ENCODE measurements around the gene RAPGEF4. TPM values are rescaled to one million over a fixed set of nuclear protein-coding genes. Genes with fewer than 3 reads are reported as not detected.

RAPGEF4 gene
- 0.14 and 0.44 TPM in 2 replicates for total RNA-seq

GRCh38 chr2:172735582-172736423 lies at the start of gene RAPGEF4:
Gene RAPGEF4, plus strand, starts transcription at chr2:172735845. Its CDS starts 139 bp downstream, at chr2:172735984.

DNA sequence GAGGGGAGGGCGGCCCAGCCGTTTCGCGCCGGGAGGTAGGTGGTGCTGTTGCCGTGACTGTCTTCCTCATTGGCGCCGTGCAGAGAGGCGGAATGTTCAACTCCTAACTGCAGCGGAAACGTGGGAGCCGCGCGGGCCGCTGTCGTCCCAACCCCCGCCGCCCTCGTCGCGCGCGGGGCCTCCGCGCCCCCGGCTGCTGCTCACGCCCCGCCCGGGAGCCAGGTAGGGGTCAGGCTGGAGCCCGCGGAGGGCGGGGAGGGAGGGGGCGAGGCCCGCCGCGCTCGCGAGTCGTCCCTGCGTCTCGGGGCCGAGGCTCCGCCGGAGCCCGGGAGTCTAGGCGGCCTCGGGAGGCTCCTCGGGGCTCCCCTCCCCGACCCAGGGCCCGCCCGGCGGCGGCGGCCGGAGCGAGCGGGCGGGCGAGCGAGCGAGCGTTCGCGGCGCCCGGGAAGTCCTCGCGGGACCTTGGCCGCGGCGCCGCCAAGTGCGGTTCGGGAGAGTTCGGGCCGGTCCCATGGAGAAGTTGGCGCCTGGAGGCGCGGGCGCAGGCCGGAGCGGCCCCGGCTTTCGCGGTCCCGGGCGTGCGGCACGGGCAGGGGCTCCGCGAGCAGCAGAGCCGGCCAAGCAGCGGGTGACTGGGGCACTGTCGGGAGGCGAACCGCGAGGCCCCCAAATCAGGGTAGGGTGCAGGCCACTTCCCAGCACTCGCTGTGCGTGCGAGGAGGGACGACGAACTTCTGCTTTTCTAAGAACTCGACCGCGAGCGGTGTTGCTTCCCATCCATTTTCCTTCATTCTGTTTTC lies 340.3 kb downstream of the RAPGEF4 start, which contains the start of gene MAP3K20:
Gene MAP3K20, plus strand, starts transcription at position 66 of the 800 bp plus-strand sequence. CDS start 15,186 bp downstream, outside the sequence.

Small RNA genes lying within 50 kb of the gene (small RNA-seq; reads per million reads assigned to genes)
- not detected for gene RF01210 (ENCODE audit: low replicate concordance)

Other genes starting within 250 kb of the RAPGEF4 start
- gene PDK1, start 179.8 kb upstream of the RAPGEF4 start, total RNA-seq, result 8.9 and 12.9 TPM in 2 replicates